GM18505 (cell line): Measurements from ENCODE around the gene GREB1L.

Experiments used
- ATAC-seq: cut with Tn5 transposase; IDR thresholded peaks from one replicate; pipeline ENCODE4 v1.9.1; 2021; ENCODE audit not compliant: unreplicated experiment
- POLR2A ChIP-seq: IDR thresholded peaks from 4 replicates; pipeline ENCODE4 v1.6.1; 2011; ENCODE audit warnings: borderline replicate concordance; ENCODE audit not compliant: insufficient read depth, insufficient read length; ENCODE audit errors: extremely low read depth

Gene GREB1L

GRCh38 chr18:21548647-21549046, 306.6 kb downstream of the GREB1L start:
- no peak for TF ChIP-seq POLR2A
- no peak for ATAC-seq

GRCh38 chr18:21550510-21550970, 308.5 kb downstream of the GREB1L start:
- ATAC-seq: no peak
- TF ChIP-seq POLR2A: no peak

- no peak for ATAC-seq
- TF ChIP-seq POLR2A: no peak
Observed at GRCh38 chr18:21557607-21558253, 315.7 kb downstream of the GREB1L start.

GRCh38 chr18:21559195-21559594, 317.2 kb downstream of the GREB1L start:
- no peak for ATAC-seq
- TF ChIP-seq POLR2A: no peak

GRCh38 chr18:21571772-21572171, 329.7 kb downstream of the GREB1L start:
- no peak for TF ChIP-seq POLR2A
- ATAC-seq: no peak
